ENCODE data around the gene C3orf85.

Gene C3orf85

DNA sequence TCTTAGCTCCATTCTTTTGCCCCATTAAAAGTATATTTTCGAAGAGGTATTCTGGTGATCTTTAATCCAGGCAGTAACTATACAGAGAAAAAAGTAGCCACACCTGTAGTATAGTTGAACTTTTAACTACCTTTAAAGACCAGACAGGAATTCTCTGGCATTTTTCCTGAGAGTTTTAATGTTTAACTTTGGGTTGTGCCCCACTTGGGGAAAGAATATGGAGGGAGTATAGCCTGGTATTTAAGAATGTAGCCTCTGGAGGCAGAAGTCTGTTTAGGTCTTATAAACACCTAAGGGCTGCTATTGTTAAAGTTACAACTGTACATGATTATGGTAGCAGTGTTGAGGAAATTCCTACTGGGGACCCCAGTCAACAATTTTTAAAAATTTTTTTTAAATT, 19.3 kb downstream of the C3orf85 start:
- Histone ChIP-seq H3K36me3 (ENCODE audit: control insufficient read depth, low read length) (no peaks in the 10 kb centered on the region), H3K27me3 (ENCODE audit: control insufficient read depth, low read length) (no peaks in the 10 kb centered on the region), H3K9me2 (replicated peaks; ENCODE audit: control insufficient read depth, low read length) (no peaks in the 10 kb centered on the region), H3K9me3 (ENCODE audit: control insufficient read depth, insufficient read depth, low read length) (no peaks in the 10 kb centered on the region), H3K27ac (ENCODE audit: low read depth, low read length) (no peak overlapping the region), H3F3A (ENCODE audit: control insufficient read depth, insufficient read depth) (no peaks in the 10 kb centered on the region), H4K20me1 (ENCODE audit: control insufficient read depth, insufficient read depth, low read depth, low read length) (no peaks in the 10 kb centered on the region), H3K4me2 (ENCODE audit: low read length) (no peak overlapping the region), H3K4me1 (ENCODE audit: control insufficient read depth, low read length) (no peaks in the 10 kb centered on the region), H3K4me3 (ENCODE audit: low read length) (no peak overlapping the region), H3K79me2 (ENCODE audit: control insufficient read depth, low read length) (no peaks in the 10 kb centered on the region)
- no peak for TF ChIP-seq EZH2phosphoT487 (IDR thresholded peaks at IDR 0.05; ENCODE audit: borderline replicate concordance, low read length)

DNA sequence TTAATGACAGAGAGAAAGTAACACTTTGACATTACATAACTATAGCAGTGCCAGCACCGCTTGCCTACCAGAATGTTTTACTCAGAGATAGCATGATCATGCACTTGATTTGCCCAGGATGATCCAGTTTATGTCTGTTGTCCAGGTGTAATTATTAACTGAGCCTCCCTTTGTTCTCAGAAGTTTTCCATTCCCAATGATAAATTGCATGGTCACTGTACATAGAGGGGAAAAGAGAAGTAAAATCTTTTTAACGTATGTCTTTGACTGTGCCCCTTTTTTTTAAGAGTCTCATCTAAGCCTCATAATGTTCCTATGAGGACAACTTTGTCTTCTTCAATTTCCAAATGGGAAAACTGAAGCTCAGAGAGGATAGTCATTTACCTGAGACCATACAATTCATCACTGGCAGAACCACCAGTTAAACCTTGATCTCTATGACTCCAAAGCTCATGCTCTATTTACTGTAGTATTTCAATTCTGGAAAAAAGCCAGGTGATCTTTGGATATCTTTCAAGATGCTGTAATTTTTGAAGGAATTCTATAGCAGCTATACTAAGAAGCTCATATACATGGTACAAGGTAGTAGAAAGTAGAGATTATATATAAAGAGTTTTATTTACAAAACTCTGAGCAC, 25.1 kb downstream of the C3orf85 start:
- Histone ChIP-seq H3K9me2 (replicated peaks; ENCODE audit: control insufficient read depth, low read length) (no peaks in the 10 kb centered on the region), H3K36me3 (ENCODE audit: control insufficient read depth, low read length) (no peaks in the 10 kb centered on the region), H3K79me2 (ENCODE audit: control insufficient read depth, low read length) (no peaks in the 10 kb centered on the region), H4K20me1 (ENCODE audit: control insufficient read depth, insufficient read depth, low read depth, low read length) (no peaks in the 10 kb centered on the region), H3K27ac (ENCODE audit: low read depth, low read length) (no peak overlapping the region), H3F3A (ENCODE audit: control insufficient read depth, insufficient read depth) (no peaks in the 10 kb centered on the region), H3K9me3 (ENCODE audit: control insufficient read depth, insufficient read depth, low read length) (no peaks in the 10 kb centered on the region; the same call in 1 of the 2 replicates), H3K27me3 (ENCODE audit: control insufficient read depth, low read length) (no peaks in the 10 kb centered on the region), H3K4me2 (ENCODE audit: low read length) (no peak overlapping the region), H3K4me1 (ENCODE audit: control insufficient read depth, low read length) (no peaks in the 10 kb centered on the region), H3K4me3 (ENCODE audit: low read length) (no peak overlapping the region)
- TF ChIP-seq, protein P1, sequence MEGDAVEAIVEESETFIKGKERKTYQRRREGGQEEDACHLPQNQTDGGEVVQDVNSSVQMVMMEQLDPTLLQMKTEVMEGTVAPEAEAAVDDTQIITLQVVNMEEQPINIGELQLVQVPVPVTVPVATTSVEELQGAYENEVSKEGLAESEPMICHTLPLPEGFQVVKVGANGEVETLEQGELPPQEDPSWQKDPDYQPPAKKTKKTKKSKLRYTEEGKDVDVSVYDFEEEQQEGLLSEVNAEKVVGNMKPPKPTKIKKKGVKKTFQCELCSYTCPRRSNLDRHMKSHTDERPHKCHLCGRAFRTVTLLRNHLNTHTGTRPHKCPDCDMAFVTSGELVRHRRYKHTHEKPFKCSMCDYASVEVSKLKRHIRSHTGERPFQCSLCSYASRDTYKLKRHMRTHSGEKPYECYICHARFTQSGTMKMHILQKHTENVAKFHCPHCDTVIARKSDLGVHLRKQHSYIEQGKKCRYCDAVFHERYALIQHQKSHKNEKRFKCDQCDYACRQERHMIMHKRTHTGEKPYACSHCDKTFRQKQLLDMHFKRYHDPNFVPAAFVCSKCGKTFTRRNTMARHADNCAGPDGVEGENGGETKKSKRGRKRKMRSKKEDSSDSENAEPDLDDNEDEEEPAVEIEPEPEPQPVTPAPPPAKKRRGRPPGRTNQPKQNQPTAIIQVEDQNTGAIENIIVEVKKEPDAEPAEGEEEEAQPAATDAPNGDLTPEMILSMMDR (IDR thresholded peaks at IDR 0.05; ENCODE audit: low read depth, low read length, poor library complexity, severe bottlenecking) = no peak

DNA sequence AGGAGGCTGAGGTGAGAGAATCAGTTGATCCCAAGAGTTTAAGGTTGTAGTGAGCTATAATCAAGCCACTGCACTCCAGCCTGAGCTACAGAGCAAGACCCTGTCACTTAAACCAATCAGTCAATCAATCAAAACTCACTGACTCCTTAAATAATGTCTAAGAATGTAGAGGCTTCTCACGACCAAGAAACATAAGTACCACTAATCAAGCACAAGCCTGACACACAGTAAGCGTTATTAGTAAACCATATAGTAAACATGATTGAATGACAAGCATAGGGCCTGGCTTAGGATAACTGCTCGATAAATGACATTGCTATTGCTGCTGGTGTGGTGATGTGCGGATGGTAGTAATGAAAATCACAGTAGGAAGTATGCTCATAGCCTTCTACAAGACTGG, 29.4 kb downstream of the C3orf85 start:
- no peak overlapping the region for H3K4me3 ChIP-seq (ENCODE audit: low read length)
- no peaks in the 10 kb centered on the region for H4K20me1 ChIP-seq (ENCODE audit: control insufficient read depth, insufficient read depth, low read depth, low read length)
- H3K9me2 ChIP-seq (replicated peaks; ENCODE audit: control insufficient read depth, low read length) = no peaks in the 10 kb centered on the region
- H3K27ac ChIP-seq (ENCODE audit: low read depth, low read length) = no peak overlapping the region
- no peaks in the 10 kb centered on the region for H3K27me3 ChIP-seq (ENCODE audit: control insufficient read depth, low read length)
- no peaks in the 10 kb centered on the region; the same call in 1 of the 2 replicates for H3K9me3 ChIP-seq (ENCODE audit: control insufficient read depth, insufficient read depth, low read length)
- H3K36me3 ChIP-seq (ENCODE audit: control insufficient read depth, low read length) = no peaks in the 10 kb centered on the region
- H3K79me2 ChIP-seq (ENCODE audit: control insufficient read depth, low read length) = no peaks in the 10 kb centered on the region
- TF ChIP-seq, protein P1 (IDR thresholded peaks at IDR 0.05; ENCODE audit: low read depth, low read length, poor library complexity, severe bottlenecking) = no peak
- TF ChIP-seq EZH2phosphoT487 (IDR thresholded peaks at IDR 0.05; ENCODE audit: borderline replicate concordance, low read length) = no peak
- no peaks in the 10 kb centered on the region for H3F3A ChIP-seq (ENCODE audit: control insufficient read depth, insufficient read depth)
- H3K4me1 ChIP-seq (ENCODE audit: control insufficient read depth, low read length) = no peaks in the 10 kb centered on the region
- H3K4me2 ChIP-seq (ENCODE audit: low read length) = no peak overlapping the region

DNA sequence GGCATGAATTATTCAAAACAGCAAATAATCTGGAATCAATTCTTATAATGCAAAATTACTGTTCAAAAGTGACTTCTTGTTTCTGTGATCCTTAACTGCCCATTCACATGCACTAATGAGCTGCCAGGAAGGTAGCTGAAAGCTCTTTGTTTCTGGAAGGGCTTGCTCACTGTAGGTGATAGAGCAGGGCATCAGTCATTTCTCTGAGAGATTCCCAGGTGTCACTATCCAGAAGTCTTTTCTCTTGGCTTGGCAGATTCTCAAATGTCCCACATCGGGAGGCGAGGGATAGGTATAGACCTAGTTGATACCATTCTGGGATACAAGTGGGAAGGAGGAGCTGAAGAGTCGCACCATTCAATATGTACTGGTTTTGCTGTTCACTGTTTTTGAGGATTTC, 35.0 kb downstream of the C3orf85 start:
- Histone ChIP-seq H3K4me3 (ENCODE audit: low read length) (no peak overlapping the region), H3F3A (ENCODE audit: control insufficient read depth, insufficient read depth) (no peaks in the 10 kb centered on the region), H3K79me2 (ENCODE audit: control insufficient read depth, low read length) (no peaks in the 10 kb centered on the region), H3K4me2 (ENCODE audit: low read length) (no peak overlapping the region), H4K20me1 (ENCODE audit: control insufficient read depth, insufficient read depth, low read depth, low read length) (no peaks in the 10 kb centered on the region), H3K9me2 (replicated peaks; ENCODE audit: control insufficient read depth, low read length) (no peaks in the 10 kb centered on the region), H3K27ac (ENCODE audit: low read depth, low read length) (no peak overlapping the region), H3K9me3 (ENCODE audit: control insufficient read depth, insufficient read depth, low read length) (no peaks in the 10 kb centered on the region), H3K27me3 (ENCODE audit: control insufficient read depth, low read length) (no peaks in the 10 kb centered on the region), H3K4me1 (ENCODE audit: control insufficient read depth, low read length) (no peaks in the 10 kb centered on the region), H3K36me3 (ENCODE audit: control insufficient read depth, low read length) (no peaks in the 10 kb centered on the region)
- TF ChIP-seq EZH2phosphoT487 (IDR thresholded peaks at IDR 0.05; ENCODE audit: borderline replicate concordance, low read length) = no peak
- TF ChIP-seq, protein P1 (IDR thresholded peaks at IDR 0.05; ENCODE audit: low read depth, low read length, poor library complexity, severe bottlenecking) = no peak
